ENCODE data around the gene MCF2L.

Gene MCF2L

GRCh38 chr13:113040597-113041292 is 71.7 kb downstream of the MCF2L start:
- H3K27me3 ChIP-seq (ENCODE audit: control insufficient read depth, insufficient read depth, low read length), result no peaks in the 10 kb centered on the region
- no peak overlapping the region for H3K9ac ChIP-seq
- H3K4me1 ChIP-seq, result no peaks in the 10 kb centered on the region
- H3K36me3 ChIP-seq (ENCODE audit: control insufficient read depth, insufficient read depth, low read length), result no peaks in the 10 kb centered on the region
- no peak for TF ChIP-seq CTCF (IDR thresholded peaks at IDR 0.05)
- H3K79me2 ChIP-seq, result no peaks in the 10 kb centered on the region
- no peaks in the 10 kb centered on the region for H3K9me3 ChIP-seq (ENCODE audit: control insufficient read depth, low read length)
- H3K27ac ChIP-seq, result no peak overlapping the region
- no peak overlapping the region for H2AFZ ChIP-seq
- H3K4me2 ChIP-seq (ENCODE audit: low read length), result no peak overlapping the region
- no peak overlapping the region for H3K4me3 ChIP-seq (ENCODE audit: low read depth, low read length)

GRCh38 chr13:113041293-113041690 is 72.3 kb downstream of the MCF2L start:
- Histone ChIP-seq H3K27me3 (ENCODE audit: control insufficient read depth, insufficient read depth, low read length) (no peaks in the 10 kb centered on the region), H3K4me3 (ENCODE audit: low read depth, low read length) (no peak overlapping the region), H3K4me2 (ENCODE audit: low read length) (no peak overlapping the region), H3K79me2 (no peaks in the 10 kb centered on the region), H3K9ac (no peak overlapping the region), H3K36me3 (ENCODE audit: control insufficient read depth, insufficient read depth, low read length) (no peaks in the 10 kb centered on the region), H3K27ac (no peak overlapping the region), H2AFZ (no peak overlapping the region), H3K4me1 (no peaks in the 10 kb centered on the region), H3K9me3 (ENCODE audit: control insufficient read depth, low read length) (no peaks in the 10 kb centered on the region)
- TF ChIP-seq CTCF (IDR thresholded peaks at IDR 0.05), result no peak

- Histone ChIP-seq H3K9ac (no peak overlapping the region), H3K79me2 (no peaks in the 10 kb centered on the region), H3K36me3 (ENCODE audit: control insufficient read depth, insufficient read depth, low read length) (no peaks in the 10 kb centered on the region), H3K9me3 (ENCODE audit: control insufficient read depth, low read length) (no peaks in the 10 kb centered on the region), H3K27me3 (ENCODE audit: control insufficient read depth, insufficient read depth, low read length) (no peaks in the 10 kb centered on the region), H3K27ac (no peak overlapping the region), H3K4me1 (no peaks in the 10 kb centered on the region), H3K4me3 (ENCODE audit: low read depth, low read length) (no peak overlapping the region), H3K4me2 (ENCODE audit: low read length) (no peak overlapping the region), H2AFZ (no peak overlapping the region)
- no peak for TF ChIP-seq CTCF (IDR thresholded peaks at IDR 0.05)
Measured at GRCh38 chr13:113041896-113042295, 72.9 kb downstream of the MCF2L start.

- no peaks in the 10 kb centered on the region for H3K36me3 ChIP-seq (ENCODE audit: control insufficient read depth, insufficient read depth, low read length)
- no peaks in the 10 kb centered on the region for H3K9me3 ChIP-seq (ENCODE audit: control insufficient read depth, low read length)
- H3K79me2 ChIP-seq, result no peaks in the 10 kb centered on the region
- no peaks in the 10 kb centered on the region for H3K4me1 ChIP-seq
- H3K27ac ChIP-seq, result no peak overlapping the region
- H2AFZ ChIP-seq, result no peak overlapping the region
- no peaks in the 10 kb centered on the region for H3K27me3 ChIP-seq (ENCODE audit: control insufficient read depth, insufficient read depth, low read length)
- no peak overlapping the region for H3K4me3 ChIP-seq (ENCODE audit: low read depth, low read length)
- no peak overlapping the region for H3K4me2 ChIP-seq (ENCODE audit: low read length)
- TF ChIP-seq CTCF (IDR thresholded peaks at IDR 0.05), result no peak
- H3K9ac ChIP-seq, result no peak overlapping the region
Measured at GRCh38 chr13:113042456-113042855, 73.4 kb downstream of the MCF2L start.

- Histone ChIP-seq H3K9ac (no peak overlapping the region), H2AFZ (no peak overlapping the region), H3K36me3 (ENCODE audit: control insufficient read depth, insufficient read depth, low read length) (no peaks in the 10 kb centered on the region), H3K27me3 (ENCODE audit: control insufficient read depth, insufficient read depth, low read length) (no peaks in the 10 kb centered on the region), H3K4me1 (no peaks in the 10 kb centered on the region), H3K27ac (no peak overlapping the region), H3K4me3 (ENCODE audit: low read depth, low read length) (no peak overlapping the region), H3K79me2 (no peaks in the 10 kb centered on the region), H3K4me2 (ENCODE audit: low read length) (no peak overlapping the region), H3K9me3 (ENCODE audit: control insufficient read depth, low read length) (no peaks in the 10 kb centered on the region)
- TF ChIP-seq CTCF (IDR thresholded peaks at IDR 0.05), result no peak
Measured at GRCh38 chr13:113043001-113043630, 74.1 kb downstream of the MCF2L start.

All from parathyroid adenoma (tissue), 2 donors.